DMS 273 (cell line): ENCODE data around the gene ZC3H11A.

Experiments used
- DNase-seq: peaks from one replicate; lab custom pipeline; 2025; ENCODE audit not compliant: unreplicated experiment; lab: John Stamatoyannopoulos, UW

ZC3H11A gene

GRCh38 chr1:203839081-203839480 is 43.7 kb downstream of the ZC3H11A start:
- no peak for DNase-seq

GRCh38 chr1:203840208-203840808 is 44.9 kb downstream of the ZC3H11A start:
- DNase-seq: no peak

DNA sequence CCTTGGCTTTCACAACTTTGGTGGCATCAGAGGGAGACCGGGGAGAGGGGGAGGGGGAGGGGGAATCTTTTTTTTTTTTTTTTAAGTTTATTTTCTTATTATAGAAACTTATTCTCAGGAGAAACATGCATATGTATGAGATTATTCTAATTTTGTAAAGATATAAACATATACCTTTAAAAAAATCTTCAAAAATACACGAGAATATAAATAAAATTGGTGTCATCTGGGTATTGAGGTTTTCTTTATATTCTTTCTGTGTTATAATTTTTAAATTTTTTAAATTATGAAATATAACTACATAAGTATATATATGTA is 47.1 kb downstream of the ZC3H11A start:
- no peak for DNase-seq

- no peak for DNase-seq
These were observed 48.0 kb downstream of the ZC3H11A start for GRCh38 chr1:203843435-203843834.
